ENCODE data around the gene RGS8.

GRCh38 chr1:182731852-182732575, 47.6 kb upstream of the RGS8 start:
- TF ChIP-seq MAX (IDR thresholded peaks at IDR 0.05), result no peak
- no peak for TF ChIP-seq CTCF (IDR thresholded peaks at IDR 0.05; ENCODE audit: low read depth, low read length, missing input control)
- TF ChIP-seq FOXA1 (IDR thresholded peaks at IDR 0.05), result no peak
- no peak for TF ChIP-seq REST (IDR thresholded peaks at IDR 0.05)
- no peak for TF ChIP-seq SP1 (IDR thresholded peaks at IDR 0.05)
- TF ChIP-seq TAF1 (conservative IDR thresholded peaks at IDR 0.05), result no peak
- no peak for TF ChIP-seq ZBTB33 (IDR thresholded peaks at IDR 0.05)
- no peak for TF ChIP-seq EGR1 (IDR thresholded peaks at IDR 0.05; ENCODE audit: low read depth in 2 of 2)
- no peak for TF ChIP-seq GABPA (IDR thresholded peaks at IDR 0.05 in 1 of 2, conservative IDR thresholded peaks at IDR 0.05 in 1 of 2)
